Measurements from ENCODE around the gene IL1RAPL1.

IL1RAPL1 gene

DNA sequence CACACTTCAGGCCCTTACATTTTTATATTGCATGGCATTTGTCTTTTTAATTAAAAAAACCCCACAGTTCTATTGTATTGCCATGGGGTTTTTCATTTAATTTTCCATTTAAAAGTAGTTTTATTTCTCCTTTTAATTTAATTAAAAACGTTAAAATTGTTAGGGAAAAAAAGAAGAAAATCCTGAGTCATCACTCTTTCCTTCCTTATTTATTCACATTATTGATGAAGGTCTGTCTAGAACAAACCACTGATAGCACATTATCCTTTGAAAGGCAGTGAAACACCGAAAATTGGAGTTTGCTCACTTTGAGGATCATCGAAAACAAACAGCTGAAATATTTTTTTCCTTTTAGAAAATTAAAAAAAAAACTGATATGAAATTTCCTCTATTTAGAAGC, 868.5 kb downstream of the IL1RAPL1 start:
- DNase-seq, result no peak

DNA sequence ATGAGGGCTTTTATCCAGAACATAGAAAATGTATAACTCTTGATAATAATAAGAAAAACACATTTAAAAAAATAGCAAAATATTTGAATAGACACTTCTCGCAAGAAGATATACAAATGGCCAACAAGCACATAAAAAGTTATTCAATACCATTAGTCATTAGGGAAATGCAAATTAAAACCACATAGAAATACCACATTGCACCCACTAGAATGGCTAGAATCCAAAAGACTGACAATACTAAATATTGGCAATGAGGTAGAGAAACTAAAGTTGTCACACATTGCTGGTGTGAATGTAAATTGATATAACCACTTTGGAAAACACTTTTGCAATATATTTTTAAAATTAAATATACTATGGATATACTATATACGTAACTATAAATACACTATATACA, 873.8 kb downstream of the IL1RAPL1 start:
- no peak for DNase-seq

DNA sequence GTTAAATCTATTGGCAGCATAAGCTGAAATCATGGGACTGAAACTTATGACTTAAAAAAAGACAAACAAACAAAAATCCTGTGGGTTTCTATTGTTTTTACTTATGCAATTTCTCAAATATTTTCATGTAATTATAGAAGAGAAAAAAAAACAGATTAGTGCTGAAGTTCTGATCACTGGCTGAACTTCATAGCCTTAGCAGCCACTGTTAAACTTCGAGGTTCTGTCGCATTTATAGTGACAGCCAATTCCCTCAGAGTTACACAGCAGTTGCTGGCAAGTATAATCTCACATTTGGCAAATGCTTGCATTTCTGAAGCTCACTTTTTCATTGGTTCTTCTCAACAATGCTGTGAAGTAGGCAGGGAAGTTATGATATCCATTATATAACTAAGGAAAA, 879.2 kb downstream of the IL1RAPL1 start:
- no peak for DNase-seq

DNA sequence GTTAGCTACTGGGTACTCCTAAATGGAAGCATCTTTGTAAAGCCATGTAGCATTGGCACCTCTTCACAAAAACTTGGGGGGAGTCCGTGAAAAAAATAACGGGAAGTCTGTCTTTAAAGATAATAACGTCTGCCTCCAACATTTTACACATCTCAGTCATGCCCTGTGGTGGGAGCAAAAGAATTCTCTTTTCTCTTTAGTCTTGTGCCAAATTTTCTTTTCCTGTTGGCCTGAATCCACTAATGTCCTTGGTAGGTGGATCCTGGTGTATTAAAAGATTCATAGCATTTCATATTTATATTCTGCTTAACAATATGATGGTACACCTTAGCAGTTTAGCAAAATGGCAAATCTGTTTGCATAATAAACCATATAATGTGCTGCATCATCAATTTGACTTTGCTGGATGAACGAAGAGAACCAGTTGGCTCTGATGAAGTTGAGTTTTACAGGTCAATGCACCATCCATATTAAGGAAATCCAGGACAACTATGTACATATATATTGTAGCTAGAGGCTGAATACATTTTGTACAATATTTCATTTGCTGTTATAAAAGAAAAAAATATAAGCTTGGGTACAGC, 881.8 kb downstream of the IL1RAPL1 start:
- no peak for DNase-seq

DNA sequence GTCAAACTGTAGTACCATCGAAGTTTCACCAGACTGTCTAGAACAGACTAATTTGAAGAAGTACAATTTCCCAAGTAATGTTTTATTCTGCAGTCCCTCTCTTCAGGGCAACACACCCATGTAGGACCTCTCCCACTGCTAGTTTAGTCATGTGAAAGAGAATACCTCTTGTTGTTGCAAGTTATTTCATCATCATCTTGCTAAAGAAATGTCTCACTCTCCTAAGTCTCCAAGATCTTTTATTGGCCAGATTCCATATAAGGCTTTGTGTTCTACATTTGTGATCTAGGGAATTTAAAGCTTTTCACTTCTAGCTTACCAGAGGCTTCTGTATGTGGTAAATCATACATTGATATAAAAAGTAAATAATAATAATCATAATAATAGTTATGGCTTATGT, 882.8 kb downstream of the IL1RAPL1 start:
- DNase-seq, result no peak

DNA sequence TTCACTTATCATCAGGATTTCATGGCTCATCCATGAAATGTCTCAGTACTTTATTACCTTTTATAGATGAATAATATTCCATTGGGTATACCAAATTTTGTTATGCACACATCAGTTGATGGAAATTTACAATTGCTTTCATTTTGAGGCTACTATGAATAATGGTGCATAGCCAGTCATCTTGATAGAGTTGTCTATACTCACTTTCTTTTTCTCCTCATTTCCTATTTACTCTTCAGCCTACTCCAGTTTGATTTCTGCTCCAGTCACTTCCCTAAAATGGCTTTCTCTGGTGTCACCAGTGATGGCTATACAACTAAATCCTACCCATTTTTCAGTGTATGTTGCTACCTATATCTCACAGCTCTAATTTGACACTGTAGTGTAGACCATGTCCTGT, 884.6 kb downstream of the IL1RAPL1 start:
- no peak for DNase-seq

DNA sequence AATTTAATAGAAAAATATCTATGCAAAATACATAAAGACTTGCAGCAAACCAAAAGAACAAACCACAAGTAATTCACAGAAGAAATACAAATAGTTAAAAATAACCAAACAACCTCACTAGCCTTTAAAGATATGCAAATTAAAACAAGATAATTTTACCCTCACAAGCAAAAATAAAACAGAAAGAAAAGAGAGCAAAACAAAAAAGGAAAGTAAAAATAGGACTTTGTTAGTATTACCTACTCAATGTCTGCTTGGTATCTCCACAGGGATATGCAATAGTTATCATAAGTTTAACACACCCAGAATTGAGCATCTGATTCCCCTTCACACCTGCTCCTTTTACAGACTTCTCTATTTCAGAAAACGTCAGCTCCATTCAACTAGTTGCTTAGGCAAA, 890.6 kb downstream of the IL1RAPL1 start:
- DNase-seq, result no peak

DNA sequence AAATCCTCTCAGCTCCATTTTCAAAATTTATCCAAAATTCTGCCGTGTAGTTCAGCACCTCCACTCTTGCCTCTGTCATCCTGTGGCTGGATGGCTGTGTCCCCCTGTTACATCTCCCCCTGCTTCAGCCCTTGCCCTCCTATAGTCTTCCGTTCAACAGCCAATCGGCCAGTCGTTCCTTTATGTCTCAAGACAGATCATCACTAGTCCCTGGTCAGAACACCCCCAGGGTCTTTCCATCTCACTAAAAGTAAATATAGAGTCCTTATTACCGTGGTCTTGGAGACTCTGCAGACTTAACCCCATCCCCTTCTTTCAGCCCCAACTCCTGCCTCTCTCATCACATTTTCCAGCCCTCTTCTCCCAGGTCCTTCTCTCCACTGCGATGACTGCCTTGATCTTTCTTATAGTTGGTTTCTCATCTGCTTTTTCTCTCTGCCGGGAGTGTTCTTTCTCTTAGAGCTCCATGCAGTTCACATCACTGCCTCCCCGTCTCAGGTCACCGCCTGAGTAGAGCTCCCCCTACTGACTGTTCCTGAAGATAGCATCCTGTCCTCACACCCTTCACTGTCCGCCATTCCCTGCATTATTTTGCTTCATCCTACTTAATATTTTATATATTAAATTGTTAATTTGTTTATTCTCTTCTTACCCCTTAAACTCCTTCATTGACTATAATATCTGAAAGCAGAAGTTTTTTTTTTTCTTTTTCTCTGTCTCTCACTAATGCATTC, 891.3 kb downstream of the IL1RAPL1 start:
- no peak for DNase-seq

DNA sequence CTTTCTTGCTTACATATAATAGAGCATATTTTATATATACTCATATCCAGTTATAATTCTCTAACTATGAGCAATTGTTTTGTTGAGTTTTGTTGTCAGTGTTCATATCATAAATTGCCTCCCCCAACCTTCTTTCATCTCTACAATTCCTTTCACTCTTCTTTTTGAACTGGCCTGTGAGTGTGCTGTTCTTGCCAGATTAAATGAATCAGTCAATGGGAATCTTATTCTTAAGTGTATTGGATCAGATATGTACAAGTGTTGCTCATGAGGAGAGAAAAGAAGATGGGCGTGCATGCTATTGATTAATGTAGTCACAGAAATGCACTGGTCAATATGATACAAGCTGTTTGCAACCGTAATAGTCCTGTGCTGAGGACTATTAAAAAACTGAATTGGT, 900.0 kb downstream of the IL1RAPL1 start:
- DNase-seq, result no peak

DNA sequence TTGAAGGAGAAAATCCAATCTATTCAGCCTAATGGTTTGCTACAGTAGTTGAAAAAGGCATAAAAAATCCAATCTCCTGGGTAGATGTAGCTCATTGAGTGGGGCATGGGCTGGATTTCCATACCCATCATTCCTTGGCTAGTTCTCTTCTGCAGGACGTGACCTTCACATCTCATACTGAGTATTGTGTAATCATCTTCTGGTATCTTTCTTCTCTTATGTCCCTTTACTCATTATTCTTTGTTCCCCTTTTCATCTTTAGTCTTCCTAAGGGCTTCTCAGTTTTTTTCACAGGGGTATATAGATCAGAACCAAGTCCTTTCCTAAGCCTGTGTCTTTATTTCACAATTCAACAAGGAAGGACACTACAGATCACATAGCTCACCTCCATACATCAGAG, 900.5 kb downstream of the IL1RAPL1 start:
- DNase-seq, result no peak

DNA sequence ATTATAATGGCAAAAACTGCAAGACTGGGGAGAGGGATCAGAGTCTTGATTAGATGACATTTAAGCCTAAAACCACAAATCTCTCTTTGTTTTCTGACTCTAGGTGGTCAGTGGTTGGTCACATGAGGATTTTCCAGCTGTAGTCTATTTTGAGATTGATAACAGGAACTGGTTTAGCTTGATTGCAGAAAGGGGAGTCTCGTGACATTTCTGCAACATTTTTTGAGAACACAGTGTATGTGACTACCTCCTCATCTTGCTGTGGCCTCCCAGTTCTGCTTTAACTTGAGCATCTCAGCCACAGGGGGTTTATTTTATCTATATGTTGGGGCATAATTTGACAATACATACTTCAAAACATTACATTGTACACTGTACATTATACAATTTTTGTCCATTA, 901.7 kb downstream of the IL1RAPL1 start:
- no peak for DNase-seq

DNA sequence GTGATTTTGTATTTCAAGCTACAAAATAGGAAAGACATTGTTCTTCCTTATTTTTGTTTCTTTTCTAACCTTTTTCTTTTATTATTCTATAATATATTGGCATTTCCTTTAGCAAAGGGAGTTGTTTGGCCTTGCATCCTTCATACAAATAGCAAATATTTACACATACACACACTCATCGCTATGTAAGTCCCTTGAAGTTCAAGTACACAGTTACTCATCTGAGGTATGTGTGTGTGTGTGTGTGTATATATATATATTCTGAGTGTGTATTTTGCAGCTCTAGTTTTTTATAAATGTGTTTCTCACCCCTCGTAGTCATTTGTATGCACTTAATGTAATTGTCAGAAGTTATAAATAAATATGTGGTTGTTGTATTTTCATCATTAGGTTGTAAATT, 903.4 kb downstream of the IL1RAPL1 start:
- DNase-seq, result no peak

DNA sequence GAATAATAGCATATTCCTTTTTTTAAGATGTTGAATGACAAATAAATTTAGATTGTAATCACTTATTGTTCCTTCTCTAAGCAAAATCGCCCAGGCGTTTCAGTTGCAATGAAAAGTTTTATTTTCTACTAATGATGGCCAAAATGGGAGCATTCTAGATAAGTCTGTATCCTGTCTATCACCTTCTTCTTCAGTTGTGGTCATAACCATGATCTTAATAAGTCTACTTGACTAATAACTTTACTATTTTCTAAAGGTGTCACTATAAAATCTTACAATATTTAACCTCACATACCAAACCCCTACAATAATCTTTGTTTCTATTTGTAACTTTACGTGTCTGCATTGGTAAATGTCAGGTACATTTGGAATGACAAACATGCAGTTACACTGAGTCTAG, 904.4 kb downstream of the IL1RAPL1 start:
- DNase-seq, result no peak

DNA sequence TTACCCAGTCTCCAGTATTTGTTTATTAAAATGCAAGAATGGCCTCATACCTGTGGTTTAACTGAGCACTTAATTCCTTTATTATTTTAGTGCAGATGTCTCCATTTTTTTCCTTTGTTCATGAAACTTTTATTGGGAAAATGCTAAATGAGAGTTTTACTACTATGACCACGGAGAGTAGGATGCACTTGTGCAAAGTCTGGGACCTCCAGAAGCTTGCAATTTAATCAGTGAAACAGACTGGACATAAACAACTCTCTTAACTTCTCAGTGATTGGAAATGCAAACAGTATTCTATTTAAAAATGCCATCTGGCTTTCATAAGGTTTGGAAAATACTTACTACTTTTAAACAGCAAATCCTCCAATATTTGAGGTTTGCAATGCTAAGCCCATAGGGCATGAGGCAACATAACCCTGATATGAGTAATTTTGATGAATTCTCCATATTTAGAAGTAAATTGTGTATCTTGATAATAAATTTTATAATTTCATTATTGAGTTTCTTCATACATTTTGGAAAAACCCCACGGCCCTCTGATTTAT, 909.5 kb downstream of the IL1RAPL1 start:
- DNase-seq, result no peak

DNA sequence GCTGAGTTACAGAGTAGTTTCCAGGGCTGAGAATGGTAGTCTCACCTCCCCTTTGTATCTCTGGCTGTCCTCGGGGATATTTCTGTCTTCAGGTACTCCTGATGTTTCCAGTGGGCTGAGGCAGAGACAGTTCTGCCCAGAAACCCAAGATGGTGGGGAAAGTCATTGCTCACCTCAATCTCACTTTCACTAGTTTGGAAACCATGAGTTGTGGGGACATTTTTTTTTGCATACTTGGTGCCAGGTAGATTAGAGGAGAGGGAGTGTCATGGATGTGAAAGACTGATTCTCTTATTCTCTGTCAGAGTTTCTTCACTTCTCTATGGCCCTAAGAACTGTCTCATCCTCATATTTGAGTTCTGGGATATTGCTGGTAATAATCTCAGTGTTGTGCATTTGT, 919.5 kb downstream of the IL1RAPL1 start:
- no peak for DNase-seq

DNA sequence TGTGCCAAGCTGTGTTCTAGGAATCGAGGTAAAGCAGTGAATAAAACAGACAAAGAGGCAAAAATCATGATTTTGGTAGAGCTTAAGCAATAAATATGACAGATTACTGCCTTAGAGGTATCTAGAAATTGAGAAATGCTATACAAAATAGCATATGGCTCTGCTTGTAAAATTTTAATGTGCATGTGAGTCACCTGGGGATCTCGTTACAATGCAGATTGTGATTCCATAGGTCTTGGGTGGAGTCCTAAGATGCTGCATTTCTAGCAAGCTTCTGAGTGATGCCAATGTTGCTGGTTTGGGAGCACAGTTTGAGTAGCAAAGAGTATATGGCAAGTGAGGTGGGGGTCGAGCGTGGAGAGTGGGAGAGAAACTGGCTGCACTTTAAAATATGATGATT, 930.9 kb downstream of the IL1RAPL1 start:
- no peak for DNase-seq

DNA sequence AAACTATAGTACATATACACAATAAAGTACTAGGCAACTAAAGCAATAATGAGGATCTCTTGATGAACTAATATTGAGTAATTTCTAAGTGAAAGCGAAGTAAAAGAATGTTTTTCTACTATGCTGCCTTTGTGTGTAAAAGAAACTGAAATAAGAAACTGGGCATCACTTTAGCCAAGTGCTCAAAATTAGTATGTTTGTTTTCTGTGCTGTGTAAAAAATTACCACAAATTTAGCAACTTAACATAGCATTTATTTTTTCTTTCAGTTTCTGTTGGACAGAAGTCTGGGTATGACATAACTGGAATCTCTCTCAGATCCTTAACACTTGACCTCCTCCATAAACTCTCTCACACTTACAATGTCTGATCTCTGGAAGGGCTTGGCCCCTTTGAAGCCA, 941.0 kb downstream of the IL1RAPL1 start:
- no peak for DNase-seq

DNA sequence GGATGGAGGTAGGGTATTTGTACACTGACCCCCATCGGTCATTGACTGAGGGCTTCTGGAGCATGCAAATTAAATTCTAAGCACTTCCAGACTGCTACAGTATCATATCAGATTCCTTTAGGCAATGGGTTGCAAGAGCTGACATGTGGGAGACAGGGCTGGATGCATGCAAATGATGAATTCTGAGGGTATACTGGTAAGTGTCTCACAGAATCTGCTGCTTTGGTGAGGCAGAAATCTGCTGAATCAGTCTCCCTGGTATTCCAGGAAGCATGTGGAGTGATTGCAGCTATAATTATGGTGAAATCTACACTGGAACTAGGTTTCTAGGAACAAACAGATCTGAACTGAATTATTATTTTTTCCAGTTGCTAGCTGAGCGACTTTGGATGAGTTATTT, 943.3 kb downstream of the IL1RAPL1 start:
- no peak for DNase-seq

DNA sequence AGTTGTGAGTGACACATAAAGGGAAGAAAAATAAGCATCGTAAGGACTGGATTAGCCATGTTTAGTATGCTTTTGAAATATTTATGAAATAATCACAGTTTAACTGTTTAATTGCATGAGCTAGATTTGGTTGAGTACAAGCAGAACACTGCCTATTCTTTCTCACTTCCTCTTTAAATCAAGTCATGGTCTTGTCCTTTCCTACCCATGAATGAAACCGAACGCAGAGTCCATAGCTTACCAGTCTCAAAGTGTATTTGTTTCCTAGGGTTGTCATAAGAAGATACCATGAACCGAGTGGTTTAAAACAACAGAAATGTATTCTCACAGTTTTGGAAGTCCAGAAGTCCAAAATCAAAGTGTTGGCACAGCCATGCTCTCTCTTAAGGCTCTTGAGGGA, 944.1 kb downstream of the IL1RAPL1 start:
- DNase-seq, result no peak

DNA sequence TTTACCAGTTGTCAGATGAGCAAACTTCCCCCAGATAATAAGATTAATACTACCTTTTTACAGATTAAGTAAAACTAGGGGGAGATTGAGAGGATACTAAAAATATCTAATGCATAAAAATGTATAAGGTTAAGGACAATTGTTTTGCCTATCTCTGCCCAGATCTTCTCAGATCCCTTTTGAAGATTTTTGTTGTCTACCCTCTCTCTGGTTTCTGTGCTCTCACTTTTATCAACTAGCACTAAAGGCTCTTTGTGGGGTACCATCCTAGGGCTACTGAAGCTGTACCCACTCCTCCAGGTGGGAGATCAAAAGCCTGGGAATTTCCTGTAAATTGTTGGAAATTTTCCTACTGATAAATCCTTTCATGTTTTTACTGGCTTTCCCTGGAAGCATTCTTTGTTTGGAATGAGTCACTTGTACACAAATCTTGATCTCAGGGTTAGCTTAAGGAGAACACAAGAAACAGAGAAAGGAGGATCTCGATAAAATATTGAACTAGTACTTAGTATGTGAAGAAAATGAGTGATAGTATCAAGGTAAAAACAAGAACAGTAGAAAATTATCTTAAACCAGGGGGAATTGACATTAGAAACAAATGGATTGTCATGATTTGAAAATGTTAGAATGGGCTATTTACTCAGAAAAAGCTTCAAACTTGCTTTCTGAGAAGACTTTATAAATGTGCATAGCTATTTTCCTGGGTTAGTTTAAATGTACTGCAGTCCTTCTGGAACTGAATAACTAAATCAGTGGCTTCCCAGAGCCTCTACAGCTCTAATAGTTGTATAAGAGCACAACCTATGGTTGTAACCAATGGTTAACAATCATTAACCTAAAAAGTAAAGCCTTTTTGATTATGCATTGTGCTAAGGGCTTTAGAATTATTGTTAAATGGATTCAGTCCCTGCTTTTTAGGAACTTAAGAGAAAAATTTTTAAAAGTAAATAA, 948.2 kb downstream of the IL1RAPL1 start:
- DNase-seq, result no peak

DNA sequence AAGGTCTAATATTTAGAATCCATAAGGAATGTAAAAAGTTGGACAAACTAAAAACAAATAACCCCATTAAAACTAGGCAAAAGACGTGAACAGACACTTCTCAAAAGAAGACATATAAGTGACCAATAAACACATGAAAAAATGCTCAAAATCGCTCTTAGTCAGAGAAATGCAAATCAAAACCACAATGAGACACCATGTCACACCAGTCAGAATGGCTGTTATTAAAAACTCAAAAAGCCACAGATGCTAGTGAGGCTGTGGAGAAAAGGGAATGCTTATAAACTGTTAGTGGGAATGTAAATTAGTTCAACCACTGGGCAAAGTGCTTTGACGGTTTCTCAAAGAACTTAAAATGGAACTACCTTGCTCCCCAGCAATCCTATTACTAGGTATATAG, 953.8 kb downstream of the IL1RAPL1 start:
- DNase-seq, result no peak

DNA sequence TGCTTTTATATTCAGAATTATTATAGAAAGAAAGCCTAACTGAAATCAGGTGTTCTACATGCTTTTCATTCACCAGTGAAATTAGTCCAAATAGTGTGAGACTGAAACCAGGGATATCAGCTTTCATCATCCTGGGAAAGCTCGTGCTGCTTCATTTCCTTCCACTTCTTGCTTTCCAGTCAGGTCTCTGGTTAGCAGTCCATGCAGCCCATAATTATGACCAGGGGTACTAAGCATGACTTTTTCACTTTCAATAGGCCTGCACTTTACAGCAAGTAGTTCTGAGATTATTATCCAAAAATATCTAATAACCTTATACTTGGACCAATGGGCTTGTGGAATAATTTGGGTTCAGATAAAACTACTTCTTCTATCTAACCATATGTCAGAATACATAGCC, 954.9 kb downstream of the IL1RAPL1 start:
- DNase-seq, result no peak

DNA sequence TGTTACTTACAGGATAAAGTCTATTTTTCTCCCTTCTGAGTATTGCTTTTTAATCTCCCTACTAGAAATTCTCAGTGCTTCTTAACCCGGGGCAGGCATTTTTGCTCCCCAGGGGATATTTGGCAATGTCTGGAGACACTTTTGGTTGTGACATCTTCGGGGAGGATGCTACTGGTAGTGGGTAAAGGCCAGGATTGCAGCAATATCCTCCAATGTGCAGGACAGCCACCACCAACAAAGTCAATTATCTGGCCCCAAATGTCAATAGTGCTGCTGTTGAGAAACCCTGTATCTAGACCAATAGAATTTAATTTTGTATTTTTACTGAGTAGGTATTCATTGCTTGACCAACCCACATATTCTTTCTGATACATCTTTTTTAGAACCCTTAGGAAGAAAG, 958.6 kb downstream of the IL1RAPL1 start:
- no peak for DNase-seq

DNA sequence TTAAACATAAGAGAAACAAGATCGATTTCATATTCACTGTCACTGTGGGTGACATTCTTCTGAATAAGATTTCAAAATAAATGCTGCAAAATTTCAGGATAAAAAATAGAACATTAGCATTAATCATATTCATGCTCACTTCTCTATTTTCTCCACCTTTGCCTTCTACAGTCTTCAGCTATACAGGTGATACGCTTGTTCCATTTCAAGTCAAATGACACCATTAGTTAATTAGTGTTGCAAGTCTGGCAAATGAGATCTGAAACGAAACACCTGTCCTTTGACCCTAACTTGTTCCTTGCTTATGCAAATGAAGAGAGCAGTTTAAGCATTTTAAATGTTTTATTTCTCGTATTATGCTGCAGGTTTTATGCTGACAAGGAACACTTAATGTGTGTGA, 960.6 kb downstream of the IL1RAPL1 start:
- no peak for DNase-seq
